Neural cell (in vitro differentiated cells): Measurements from ENCODE around the gene SLC36A1.

ENCODE experiments used
- CTCF ChIP-seq: fragments of 450-650 bp; IDR thresholded peaks from 2 replicates; pipeline ENCODE4 v1.5.1; 2014; ENCODE audit warnings: antibody characterized with exemption, mild to moderate bottlenecking, moderate library complexity; ENCODE audit not compliant: poor library complexity, severe bottlenecking
- MXI1 ChIP-seq: fragments of 450-650 bp; conservative IDR thresholded peaks from 2 replicates; pipeline ENCODE4 v1.6.1; 2014; ENCODE audit warnings: antibody characterized with exemption, mild to moderate bottlenecking; ENCODE audit not compliant: poor library complexity, severe bottlenecking
- POLR2AphosphoS5 ChIP-seq: IDR thresholded peaks from 2 replicates; pipeline ENCODE4 v1.6.1; 2012
- TF ChIP-seq, protein P1 (sequence below): IDR thresholded peaks from 2 replicates; pipeline ENCODE4 v1.6.1; 2012; ENCODE audit warnings: borderline replicate concordance

- TF ChIP-seq MXI1 (no peak), CTCF (no peak), POLR2AphosphoS5 (no peak)
- TF ChIP-seq, protein P1, sequence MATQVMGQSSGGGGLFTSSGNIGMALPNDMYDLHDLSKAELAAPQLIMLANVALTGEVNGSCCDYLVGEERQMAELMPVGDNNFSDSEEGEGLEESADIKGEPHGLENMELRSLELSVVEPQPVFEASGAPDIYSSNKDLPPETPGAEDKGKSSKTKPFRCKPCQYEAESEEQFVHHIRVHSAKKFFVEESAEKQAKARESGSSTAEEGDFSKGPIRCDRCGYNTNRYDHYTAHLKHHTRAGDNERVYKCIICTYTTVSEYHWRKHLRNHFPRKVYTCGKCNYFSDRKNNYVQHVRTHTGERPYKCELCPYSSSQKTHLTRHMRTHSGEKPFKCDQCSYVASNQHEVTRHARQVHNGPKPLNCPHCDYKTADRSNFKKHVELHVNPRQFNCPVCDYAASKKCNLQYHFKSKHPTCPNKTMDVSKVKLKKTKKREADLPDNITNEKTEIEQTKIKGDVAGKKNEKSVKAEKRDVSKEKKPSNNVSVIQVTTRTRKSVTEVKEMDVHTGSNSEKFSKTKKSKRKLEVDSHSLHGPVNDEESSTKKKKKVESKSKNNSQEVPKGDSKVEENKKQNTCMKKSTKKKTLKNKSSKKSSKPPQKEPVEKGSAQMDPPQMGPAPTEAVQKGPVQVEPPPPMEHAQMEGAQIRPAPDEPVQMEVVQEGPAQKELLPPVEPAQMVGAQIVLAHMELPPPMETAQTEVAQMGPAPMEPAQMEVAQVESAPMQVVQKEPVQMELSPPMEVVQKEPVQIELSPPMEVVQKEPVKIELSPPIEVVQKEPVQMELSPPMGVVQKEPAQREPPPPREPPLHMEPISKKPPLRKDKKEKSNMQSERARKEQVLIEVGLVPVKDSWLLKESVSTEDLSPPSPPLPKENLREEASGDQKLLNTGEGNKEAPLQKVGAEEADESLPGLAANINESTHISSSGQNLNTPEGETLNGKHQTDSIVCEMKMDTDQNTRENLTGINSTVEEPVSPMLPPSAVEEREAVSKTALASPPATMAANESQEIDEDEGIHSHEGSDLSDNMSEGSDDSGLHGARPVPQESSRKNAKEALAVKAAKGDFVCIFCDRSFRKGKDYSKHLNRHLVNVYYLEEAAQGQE = no peak
Measured at GRCh38 chr5:151413800-151414199, 33.6 kb upstream of the SLC36A1 start.
